Trophoblast cell (in vitro differentiated cells and primary cell): Measurements from ENCODE around the gene CCNB1.
"Not testable (repeated sequence)": the region's sequence is repeated elsewhere in the genome, so short reads cannot be mapped to it uniquely, and the experiment has no call there.

Experiments
- DNase-seq, 2 donors: peaks; one replicate each; pipeline ENCODE4 v3.0.0-alpha.2; 2016
- H2AFZ ChIP-seq: 2 replicates; pipeline ENCODE4 v1.6.1; 2013; ENCODE audit warnings: low read length, moderate library complexity, mild to moderate bottlenecking; ENCODE audit not compliant: insufficient read depth, poor library complexity
- H2AK5ac ChIP-seq: 2 replicates; pipeline ENCODE4 v1.6.1; 2013; ENCODE audit warnings: mild to moderate bottlenecking, low read length
- H2BK120ac ChIP-seq: 2 replicates; pipeline ENCODE4 v1.6.1; 2013; ENCODE audit warnings: low read length, mild to moderate bottlenecking, moderate library complexity; ENCODE audit not compliant: insufficient read depth, poor library complexity
- H2BK12ac ChIP-seq: 2 replicates; pipeline ENCODE4 v1.6.1; 2013; ENCODE audit warnings: mild to moderate bottlenecking, low read length, moderate library complexity
- H2BK5ac ChIP-seq: 2 replicates; pipeline ENCODE4 v1.6.1; 2013; ENCODE audit warnings: low read length, low read depth, moderate library complexity, mild to moderate bottlenecking; ENCODE audit not compliant: poor library complexity
- H3K14ac ChIP-seq: 2 replicates; pipeline ENCODE4 v1.6.1; 2013; ENCODE audit warnings: mild to moderate bottlenecking, low read length
- H3K18ac ChIP-seq: 2 replicates; pipeline ENCODE4 v1.6.1; 2013; ENCODE audit warnings: mild to moderate bottlenecking, low read length
- H3K23ac ChIP-seq: 2 replicates; pipeline ENCODE4 v1.6.1; 2013; ENCODE audit warnings: low read length
- H3K27ac ChIP-seq: 2 replicates; pipeline ENCODE4 v1.5.1; 2013; ENCODE audit warnings: low read depth, mild to moderate bottlenecking, inconsistent platforms, low read length, moderate library complexity
- H3K27me3 ChIP-seq: 2 replicates; pipeline ENCODE4 v1.6.1; 2013; ENCODE audit warnings: inconsistent platforms, mild to moderate bottlenecking, low read length, moderate library complexity; ENCODE audit not compliant: insufficient read depth
- H3K36me3 ChIP-seq, 2 experiments: 1 replicate in 1 of 2; 2 replicates in 1 of 2; pipeline ENCODE4 v1.6.1; 2013; ENCODE audit warnings: low read length in 2 of 2, mild to moderate bottlenecking in 2 of 2, moderate library complexity in 1 of 2; ENCODE audit not compliant: insufficient read depth in 2 of 2, control insufficient read depth in 1 of 2
- H3K4ac ChIP-seq: 2 replicates; pipeline ENCODE4 v1.6.1; 2013; ENCODE audit warnings: low read depth, mild to moderate bottlenecking, low read length, moderate library complexity
- H3K4me1 ChIP-seq, 2 experiments: 1 replicate in 1 of 2; 2 replicates in 1 of 2; pipeline ENCODE4 v1.6.1; 2013; ENCODE audit warnings: low read length in 2 of 2, mild to moderate bottlenecking in 2 of 2, moderate library complexity in 1 of 2; ENCODE audit not compliant: insufficient read depth in 2 of 2, control insufficient read depth in 1 of 2
- H3K4me2 ChIP-seq: 2 replicates; pipeline ENCODE4 v1.6.1; 2013; ENCODE audit warnings: inconsistent platforms, mild to moderate bottlenecking, low read length, moderate library complexity
- H3K4me3 ChIP-seq: 2 replicates; pipeline ENCODE4 v1.5.1; 2013; ENCODE audit warnings: mild to moderate bottlenecking, low read depth, low read length, inconsistent platforms
- H3K79me1 ChIP-seq: one replicate; pipeline ENCODE4 v1.6.1; 2013; ENCODE audit warnings: low read length
- H3K79me2 ChIP-seq: 2 replicates; pipeline ENCODE4 v1.6.1; 2013; ENCODE audit warnings: low read length, mild to moderate bottlenecking; ENCODE audit not compliant: control insufficient read depth, insufficient read depth, poor library complexity
- H3K9ac ChIP-seq: 2 replicates; pipeline ENCODE4 v1.6.1; 2013; ENCODE audit warnings: mild to moderate bottlenecking, low read length
- H3K9me3 ChIP-seq: 2 replicates; pipeline ENCODE4 v1.6.1; 2013; ENCODE audit warnings: low read depth, mild to moderate bottlenecking, control low read depth, inconsistent platforms, low read length; ENCODE audit not compliant: insufficient read depth
- H4K12ac ChIP-seq: 2 replicates; pipeline ENCODE4 v1.6.1; 2013; ENCODE audit warnings: low read depth, mild to moderate bottlenecking, low read length, moderate library complexity
- H4K8ac ChIP-seq: 2 replicates; pipeline ENCODE4 v1.6.1; 2013; ENCODE audit warnings: low read depth, mild to moderate bottlenecking, low read length, moderate library complexity
- H4K91ac ChIP-seq: one replicate; pipeline ENCODE4 v1.6.1; 2013; ENCODE audit warnings: low read depth, mild to moderate bottlenecking, low read length, moderate library complexity
- WGBS: extraction: QIAGEN DNeasy Blood & Tissue Kit; methylation state at CpG from one replicate; pipeline ENCODE4 v1.1.7; 2013; ENCODE audit warnings: missing lambda C conversion rate; ENCODE audit not compliant: insufficient read length, insufficient coverage; ENCODE audit errors: extremely low coverage; 5-methylcytosine and 5-hydroxymethylcytosine counted together

The CCNB1 gene

DNA sequence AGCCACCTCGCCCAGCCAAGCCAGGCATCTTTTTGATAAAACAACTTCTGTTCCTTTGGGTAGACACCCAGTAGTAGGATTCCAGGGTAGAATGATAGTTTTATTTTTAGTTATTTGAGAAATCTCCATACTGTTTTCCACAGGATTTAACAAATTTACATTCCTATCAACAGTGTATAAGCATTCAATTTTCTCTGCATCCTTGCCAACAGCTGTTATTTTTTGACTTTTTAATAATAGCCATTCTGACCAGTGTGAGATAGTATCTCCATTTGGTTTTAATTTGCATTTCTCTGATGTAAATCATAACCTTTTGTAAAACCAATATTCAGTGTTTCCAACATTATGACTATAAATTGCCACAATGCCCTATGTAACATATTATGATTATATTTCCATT lies 28.2 kb upstream of the CCNB1 start:
- no peaks in the 10 kb centered on the region for H3K36me3 ChIP-seq
- no peaks in the 10 kb centered on the region for H3K27me3 ChIP-seq
- H2AK5ac ChIP-seq: no peak overlapping the region
- no peak overlapping the region for H2BK120ac ChIP-seq
- WGBS: no CpG with 5 or more reads among the region's 1 CpG
- no peak overlapping the region for H3K4me3 ChIP-seq
- no peak overlapping the region for H3K23ac ChIP-seq
- H3K9me3 ChIP-seq: no peaks in the 10 kb centered on the region
- H2AFZ ChIP-seq: no peak overlapping the region
- H3K27ac ChIP-seq: no peak overlapping the region
- H3K4ac ChIP-seq: no peak overlapping the region
- no peak overlapping the region for H4K91ac ChIP-seq
- H2BK5ac ChIP-seq: no peak overlapping the region
- H2BK12ac ChIP-seq: no peak overlapping the region
- no peak overlapping the region for H4K8ac ChIP-seq
- no peak overlapping the region for H3K4me2 ChIP-seq
- H3K14ac ChIP-seq: no peak overlapping the region
- H3K4me1 ChIP-seq: no peaks in the 10 kb centered on the region
- DNase-seq: no peak
- H4K12ac ChIP-seq: no peak overlapping the region
- no peaks in the 10 kb centered on the region for H3K79me1 ChIP-seq
- no peak overlapping the region for H3K18ac ChIP-seq
- H3K9ac ChIP-seq: no peak overlapping the region
- H3K79me2 ChIP-seq: no peaks in the 10 kb centered on the region

DNA sequence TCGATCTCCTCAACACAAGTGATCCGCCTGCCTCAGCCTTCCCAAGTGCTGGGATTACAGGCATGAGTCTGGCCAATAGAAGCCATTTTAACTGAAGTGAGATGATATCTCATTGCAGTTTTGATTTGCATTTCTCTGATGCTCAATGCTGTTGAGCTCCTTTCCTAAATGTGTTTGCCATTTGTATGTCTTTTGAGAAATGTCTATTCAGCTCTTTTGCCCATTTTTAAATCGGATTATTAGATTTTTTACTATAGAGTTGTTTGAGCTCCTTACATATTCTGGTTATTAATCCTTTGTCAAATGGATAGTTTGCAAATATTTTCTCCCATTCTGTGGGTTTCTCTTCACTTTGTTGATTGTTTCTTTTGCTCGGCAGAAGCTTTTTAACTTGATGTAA lies 26.7 kb upstream of the CCNB1 start:
- DNase-seq, H3K4ac ChIP-seq: not testable (repeated sequence)
- no CpG with 5 or more reads among the region's 4 CpGs for WGBS

DNA sequence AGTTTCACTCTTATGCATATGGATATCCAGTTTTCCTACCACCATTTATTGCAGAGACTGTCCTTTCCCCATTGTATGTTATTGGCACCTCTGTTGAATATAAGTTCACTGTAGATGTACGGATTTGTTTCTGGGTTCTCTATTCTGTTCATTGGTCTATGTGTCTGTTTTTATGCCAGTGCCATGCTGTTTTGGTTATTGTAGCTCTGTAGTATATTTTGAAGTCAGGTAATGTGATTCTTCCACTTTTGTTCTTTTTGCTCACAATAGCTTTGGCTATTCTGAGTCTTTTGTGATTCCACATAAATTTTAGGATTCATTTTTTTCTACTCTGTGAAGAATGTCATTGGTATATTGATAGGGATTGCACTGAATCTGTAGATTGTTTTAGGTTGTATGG lies 26.1 kb upstream of the CCNB1 start:
- Histone ChIP-seq H3K4ac (no peak overlapping the region), H3K9me3 (no peaks in the 10 kb centered on the region), H3K4me1 (no peaks in the 10 kb centered on the region), H2BK5ac (no peak overlapping the region), H3K36me3 (no peaks in the 10 kb centered on the region), H3K18ac (no peak overlapping the region), H3K79me1 (no peaks in the 10 kb centered on the region), H2BK120ac (no peak overlapping the region), H4K8ac (no peak overlapping the region), H3K4me2 (no peak overlapping the region), H3K9ac (no peak overlapping the region), H3K27ac (no peak overlapping the region), H3K79me2 (no peaks in the 10 kb centered on the region), H3K14ac (no peak overlapping the region), H2AK5ac (no peak overlapping the region), H2AFZ (no peak overlapping the region), H4K91ac (no peak overlapping the region), H2BK12ac (no peak overlapping the region), H3K27me3 (no peaks in the 10 kb centered on the region), H4K12ac (no peak overlapping the region), H3K23ac (no peak overlapping the region), H3K4me3 (no peak overlapping the region)
- WGBS: no CpG with 5 or more reads among the region's 1 CpG
- DNase-seq: no peak

More for the DNA sequence above, 26.7 kb upstream of the CCNB1 start:
- not testable (repeated sequence) for H4K91ac ChIP-seq, H2BK5ac ChIP-seq, H3K36me3 ChIP-seq, H3K9me3 ChIP-seq, H3K27me3 ChIP-seq, H4K8ac ChIP-seq, H3K27ac ChIP-seq, H3K14ac ChIP-seq, H2AK5ac ChIP-seq, H2BK120ac ChIP-seq, H2BK12ac ChIP-seq, H3K4me1 ChIP-seq, H3K4me2 ChIP-seq, H3K18ac ChIP-seq, H2AFZ ChIP-seq, H3K23ac ChIP-seq, H3K4me3 ChIP-seq, H3K79me1 ChIP-seq, H3K9ac ChIP-seq, H4K12ac ChIP-seq, H3K79me2 ChIP-seq

DNA sequence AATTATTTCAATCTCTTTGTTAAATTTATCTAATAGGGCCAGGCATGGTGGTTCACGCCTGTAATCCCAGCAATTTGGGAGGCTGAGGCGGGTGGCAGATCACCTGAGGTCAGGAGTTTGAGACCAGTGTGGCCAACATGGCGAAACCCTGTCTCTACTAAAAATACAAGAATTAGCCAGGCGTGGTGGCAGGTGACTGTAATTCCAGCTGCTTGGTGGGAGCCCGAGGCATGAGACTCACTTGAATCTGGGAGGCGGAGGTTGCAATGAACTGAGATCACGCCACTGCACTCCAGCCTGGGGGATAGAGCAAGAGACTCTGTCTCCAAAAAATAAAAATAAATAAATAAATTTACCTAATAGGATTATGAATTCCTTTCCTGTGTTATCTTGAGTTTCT lies 18.4 kb upstream of the CCNB1 start:
- H2AK5ac ChIP-seq, H2BK5ac ChIP-seq, H3K18ac ChIP-seq, H3K36me3 ChIP-seq, H2BK120ac ChIP-seq, H3K4me2 ChIP-seq, H4K12ac ChIP-seq, H3K79me1 ChIP-seq, H3K9me3 ChIP-seq, H3K4ac ChIP-seq, H3K79me2 ChIP-seq, H3K27ac ChIP-seq, H3K4me3 ChIP-seq, H3K4me1 ChIP-seq, H2BK12ac ChIP-seq, H3K14ac ChIP-seq, H4K8ac ChIP-seq, H3K23ac ChIP-seq, H2AFZ ChIP-seq, H4K91ac ChIP-seq, H3K9ac ChIP-seq, H3K27me3 ChIP-seq: not testable (repeated sequence)
- no CpG with 5 or more reads among the region's 7 CpGs for WGBS
- DNase-seq: peak; percentile 66 to 67
